H1 (cell line): ENCODE measurements around the gene CHD5. TPM values are rescaled to one million over a fixed set of nuclear protein-coding genes. Genes with fewer than 3 reads are reported as not detected.

Source experiments
- CTCF ChIA-PET: fragments of 300-600 bp; sonication (Branson Sonifier 250); formaldehyde crosslinking; loops from one replicate; lab custom pipeline; 2021; ENCODE audit not compliant: partially characterized antibody; lab: Charles Lee
- POLR2A ChIA-PET: fragments of 300-600 bp; sonication (Branson Sonifier 250); formaldehyde crosslinking; loops from one replicate; lab custom pipeline; 2021; ENCODE audit warnings: inconsistent platforms; ENCODE audit not compliant: partially characterized antibody; lab: Charles Lee
- DNase-seq, 2 experiments: peaks; one replicate each; pipeline versions ENCODE4 v3.0.0 to v3.0.0-alpha.2; 2010 to 2022; ENCODE audit warnings: low spot score in 2 of 2, low read depth in 1 of 2, mixed read lengths in 1 of 2
- FAIRE-seq: peaks from 2 replicates; lab custom pipeline; 2011; peaks lifted over from hg19 to GRCh38; lab: Jason Lieb, UNC
- H2AFZ ChIP-seq: 2 replicates; pipeline ENCODE4 v1.8.1; 2012; ENCODE audit warnings: low read length, inconsistent platforms
- H2AK5ac ChIP-seq: 2 replicates; pipeline ENCODE4 v1.6.1; 2013; ENCODE audit warnings: low read depth, low read length
- H2BK120ac ChIP-seq: replicated peaks from 2 replicates; pipeline ENCODE3; 2013; ENCODE audit warnings: low read depth, low read length, inconsistent platforms
- H2BK12ac ChIP-seq: 2 replicates; pipeline ENCODE4 v1.6.1; 2013; ENCODE audit warnings: low read depth, low read length
- H2BK15ac ChIP-seq: 2 replicates; pipeline ENCODE4 v1.6.1; 2013; ENCODE audit warnings: low read length
- H2BK20ac ChIP-seq: 2 replicates; pipeline ENCODE4 v1.6.1; 2013; ENCODE audit warnings: low read length
- H2BK5ac ChIP-seq: 2 replicates; pipeline ENCODE4 v1.6.1; 2013; ENCODE audit warnings: low read depth, low read length
- H3K14ac ChIP-seq: 2 replicates; pipeline ENCODE4 v1.6.1; 2013; ENCODE audit warnings: inconsistent platforms; ENCODE audit not compliant: insufficient read length
- H3K18ac ChIP-seq: 2 replicates; pipeline ENCODE4 v1.6.1; 2013; ENCODE audit warnings: low read length; ENCODE audit errors: extremely low read depth
- H3K23ac ChIP-seq: 2 replicates; pipeline ENCODE4 v1.6.1; 2013; ENCODE audit warnings: inconsistent platforms; ENCODE audit not compliant: insufficient read length
- H3K23me2 ChIP-seq: 2 replicates; pipeline ENCODE4 v1.6.1; 2013; ENCODE audit warnings: low read depth, low read length
- H3K27ac ChIP-seq: 2 replicates; pipeline ENCODE4 v1.6.1; 2011; ENCODE audit warnings: low read depth, low read length, inconsistent platforms
- H3K27me3 ChIP-seq, 4 experiments: replicated peaks in 1 of 4; 1 replicate in 1 of 4; 2 replicates in 3 of 4; pipeline versions ENCODE4 v1.6.1 to v1.8.1; 2011 to 2013; ENCODE audit warnings: low read length in 3 of 4, mild to moderate bottlenecking in 3 of 4, inconsistent platforms in 2 of 4, mixed read lengths in 2 of 4, moderate library complexity in 1 of 4; ENCODE audit not compliant: control insufficient read depth in 3 of 4, insufficient read depth in 3 of 4; ENCODE audit errors: extremely low read depth in 1 of 4
- H3K36me3 ChIP-seq, 4 experiments: 2 replicates each; pipeline versions ENCODE4 v1.6.1 to v1.8.1; 2011 to 2013; ENCODE audit warnings: mild to moderate bottlenecking in 4 of 4, low read length in 3 of 4, moderate library complexity in 2 of 4, control low read depth in 1 of 4, inconsistent platforms in 1 of 4; ENCODE audit not compliant: insufficient read depth in 4 of 4, control insufficient read depth in 2 of 4
- H3K4ac ChIP-seq: replicated peaks from 2 replicates; pipeline ENCODE3; 2013; ENCODE audit warnings: low read length, low read depth, mixed read lengths, inconsistent platforms; ENCODE audit not compliant: insufficient read length
- H3K4me1 ChIP-seq, 4 experiments: replicated peaks in 1 of 4; 1 replicate in 1 of 4; 2 replicates in 3 of 4; pipeline versions ENCODE4 v1.6.1 to v1.8.1; 2011 to 2013; ENCODE audit warnings: low read length in 3 of 4, inconsistent platforms in 2 of 4, mixed read lengths in 1 of 4; ENCODE audit not compliant: insufficient read depth in 4 of 4, control insufficient read depth in 3 of 4
- H3K4me2 ChIP-seq, 2 experiments: 2 replicates each; pipeline versions ENCODE4 v1.6.1 to v1.8.1; 2011 to 2013; ENCODE audit warnings: low read depth in 2 of 2, low read length in 2 of 2, control low read depth in 1 of 2, inconsistent platforms in 1 of 2, mild to moderate bottlenecking in 1 of 2; ENCODE audit not compliant: insufficient read depth in 1 of 2
- H3K4me3 ChIP-seq, 4 experiments: fragments of 200-600, 300-600 bp in 1 of 4; sonication (generic), shearing (Covaris generic), sonication (Bioruptor Twin) in 1 of 4; 2 replicates each; pipeline versions ENCODE4 v1.5.1 to v1.8.1; 2011 to 2016; ENCODE audit warnings: low read length in 4 of 4, low read depth in 3 of 4, control low read depth in 2 of 4, inconsistent platforms in 2 of 4, mild to moderate bottlenecking in 2 of 4, mixed read lengths in 1 of 4, moderate library complexity in 1 of 4; ENCODE audit not compliant: insufficient read depth in 2 of 4; ENCODE audit errors: extremely low read depth in 1 of 4
- H3K56ac ChIP-seq: replicated peaks from 2 replicates; pipeline ENCODE3; 2013; ENCODE audit warnings: low read depth, mild to moderate bottlenecking, mixed read lengths, low read length, inconsistent platforms; ENCODE audit not compliant: insufficient read length
- H3K79me1 ChIP-seq: 2 replicates; pipeline ENCODE4 v1.6.1; 2013; ENCODE audit warnings: low read depth, low read length, control low read depth
- H3K79me2 ChIP-seq, 2 experiments: 2 replicates each; pipeline versions ENCODE4 v1.6.1 to v1.8.1; 2012 to 2013; ENCODE audit warnings: low read length in 2 of 2, mild to moderate bottlenecking in 2 of 2, inconsistent platforms in 1 of 2; ENCODE audit not compliant: insufficient read depth in 2 of 2, control insufficient read depth in 1 of 2
- H3K9ac ChIP-seq, 4 experiments: replicated peaks in 1 of 4; 1 replicate in 1 of 4; 2 replicates in 3 of 4; pipeline versions ENCODE4 v1.6.1 to v1.8.1; 2011 to 2013; ENCODE audit warnings: low read depth in 3 of 4, low read length in 3 of 4, control low read depth in 2 of 4, mild to moderate bottlenecking in 2 of 4, moderate library complexity in 2 of 4, inconsistent platforms in 1 of 4; ENCODE audit errors: extremely low read depth in 1 of 4
- H3K9me3 ChIP-seq, 2 experiments: 2 replicates each; pipeline versions ENCODE4 v1.6.1 to v1.8.1; 2012 to 2013; ENCODE audit warnings: mild to moderate bottlenecking in 2 of 2, moderate library complexity in 2 of 2, control low read depth in 1 of 2, inconsistent platforms in 1 of 2, low read depth in 1 of 2, low read length in 1 of 2, mixed read lengths in 1 of 2; ENCODE audit not compliant: insufficient read depth in 2 of 2
- H4K20me1 ChIP-seq, 2 experiments: replicated peaks in 1 of 2; 2 replicates each; pipeline versions ENCODE3 to v1.8.1; 2011 to 2013; ENCODE audit warnings: inconsistent platforms in 2 of 2, low read length in 2 of 2, mild to moderate bottlenecking in 1 of 2; ENCODE audit not compliant: insufficient read depth in 2 of 2, control insufficient read depth in 1 of 2
- H4K5ac ChIP-seq: 2 replicates; pipeline ENCODE4 v1.6.1; 2013; ENCODE audit warnings: low read length, low read depth, mixed read lengths, inconsistent platforms; ENCODE audit not compliant: insufficient read length
- H4K8ac ChIP-seq: 2 replicates; pipeline ENCODE4 v1.8.0; 2013; ENCODE audit warnings: mild to moderate bottlenecking, moderate library complexity, low read length, inconsistent platforms; ENCODE audit not compliant: insufficient read depth; ENCODE audit errors: extremely low read depth
- H4K91ac ChIP-seq: replicated peaks from 2 replicates; pipeline ENCODE3; 2013; ENCODE audit warnings: low read length, mixed read lengths, inconsistent platforms; ENCODE audit not compliant: insufficient read length
- CTBP2 ChIP-seq: IDR thresholded peaks from 2 replicates; pipeline ENCODE4 v1.7.0; 2011; ENCODE audit warnings: borderline replicate concordance, mild to moderate bottlenecking, moderate library complexity, mixed read lengths, low read length; ENCODE audit not compliant: insufficient read depth, insufficient read length
- E2F6 ChIP-seq: IDR thresholded peaks from 2 replicates; pipeline ENCODE4 v1.6.1; 2012; ENCODE audit warnings: inconsistent platforms
- FOSL1 ChIP-seq: IDR thresholded peaks from 2 replicates; pipeline ENCODE4 v1.6.1; 2011; ENCODE audit warnings: mild to moderate bottlenecking, low read depth, low read length, moderate library complexity; ENCODE audit not compliant: insufficient read depth
- YY1 ChIP-seq: IDR thresholded peaks from 2 replicates; pipeline ENCODE4 v1.6.1; 2011; ENCODE audit warnings: low read depth, mild to moderate bottlenecking, low read length
- WGBS, 2 experiments: shearing (Covaris generic) in 1 of 2; methylation state at CpG; one replicate each; pipeline versions ENCODE4 v1.1.6 to v1.1.7; 2013 to 2015; ENCODE audit warnings: low lambda C conversion rate in 2 of 2, mixed read lengths in 2 of 2, inconsistent platforms in 1 of 2, low coverage in 1 of 2, missing lambda C conversion rate in 1 of 2; ENCODE audit not compliant: insufficient replicate concordance in 2 of 2, insufficient coverage in 1 of 2, insufficient read length in 1 of 2; ENCODE audit errors: extremely low coverage in 1 of 2, missing lambda C conversion rate in 1 of 2; 5-methylcytosine and 5-hydroxymethylcytosine counted together
- polyA plus RNA-seq, 7 experiments: library from polyadenylated mRNA; depleted of rRNA in 3 of 7; stranded (reverse) in 5 of 7; unstranded in 2 of 7; fragments of >200 nt in 5 of 7; fragments of 200-250 nt in 2 of 7; gene quantifications; 1 replicate in 5 of 7; 2 replicates in 1 of 7; 4 replicates in 1 of 7; pipeline versions ENCODE4 v1.2.1 to v1.2.3, GENCODE V29; 2011 to 2013; ENCODE audit warnings: missing spikeins in 2 of 7, mixed read lengths in 2 of 7
- total RNA-seq: library from RNA; stranded (reverse); fragmentation: NEBNext Ultra II Directional; extraction: Animal tissue kit (Norgen Biotek cat#: 25700); gene quantifications from 2 replicates; pipeline ENCODE4 v1.2.1, GENCODE V29; 2021
- TF ChIP-seq, protein P1 (sequence below): IDR thresholded peaks from 2 replicates; pipeline ENCODE4 v1.6.1; 2012; ENCODE audit warnings: inconsistent platforms

Gene CHD5
- total and polyA plus RNA-seq, 2 of the 8 experiments (the other 6 are each of a cell fraction or from before 2014, with no cell fraction given): 0.42 to 1.8 TPM

- Histone ChIP-seq H4K20me1 (peaks cover 3 to 7% of the 10 kb centered on the region in 2 experiments), H3K36me3 (no peaks in the 10 kb centered on the region), H2BK20ac (no peak overlapping the region), H2BK15ac (no peak overlapping the region), H3K79me1 (no peaks in the 10 kb centered on the region), H3K9ac (no peak overlapping the region), H3K9me3 (no peaks in the 10 kb centered on the region), H3K23me2 (no peaks in the 10 kb centered on the region), H4K8ac (no peak overlapping the region), H3K27me3 (no peaks in the 10 kb centered on the region; a peak in 1 of 7 replicates), H2BK120ac (no peak overlapping the region), H3K14ac (no peak overlapping the region), H3K23ac (no peak overlapping the region), H2AK5ac (no peak overlapping the region), H3K27ac (no peak overlapping the region), H2BK5ac (no peak overlapping the region), H3K79me2 (no peaks in the 10 kb centered on the region), H3K4ac (no peak overlapping the region), H4K91ac (no peak overlapping the region), H3K4me2 (no peak overlapping the region), H2BK12ac (no peak overlapping the region), H3K4me1 (peaks cover 0 to 3% (median 0%) of the 10 kb centered on the region in 4 experiments; a peak in 2 of 7 replicates), H3K56ac (no peak overlapping the region), H3K4me3 (no peak overlapping the region), H4K5ac (no peak overlapping the region), H2AFZ (no peak overlapping the region), H3K18ac (no peak overlapping the region)
- ChIA-PET CTCF (interaction anchor here (1.0 to 1.5 kb wide), 4 partner anchors 11 to 127 kb away, joined by 3 to 8 read pairs (median 4); no protein-coding TSS in a partner anchor), POLR2A (interaction anchor here (2.3 kb wide), 1 partner anchor 18 kb away, joined by 9 read pairs; no protein-coding TSS in a partner anchor)
- FAIRE-seq (no peak), DNase-seq (no peak)
- WGBS, 2 experiments: 90% methylated on average over 10 of the region's 10 CpGs; no CpG with 5 or more reads in 1 of the 2 experiments
- TF ChIP-seq CTBP2 (no peak), FOSL1 (no peak), E2F6 (no peak), YY1 (no peak)
- TF ChIP-seq, protein P1, sequence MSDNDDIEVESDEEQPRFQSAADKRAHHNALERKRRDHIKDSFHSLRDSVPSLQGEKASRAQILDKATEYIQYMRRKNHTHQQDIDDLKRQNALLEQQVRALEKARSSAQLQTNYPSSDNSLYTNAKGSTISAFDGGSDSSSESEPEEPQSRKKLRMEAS: no peak
Observed at GRCh38 chr1:6166221-6166620, 13.9 kb downstream of the CHD5 start.
